Fibroblast of lung (primary cell): ENCODE data around the gene GGCT.

Experiments
- CTCF ChIP-seq, 2 donors: IDR thresholded peaks in 1 of 2; conservative IDR thresholded peaks in 1 of 2; 1 replicate in 1 of 2; 2 replicates in 1 of 2; pipeline ENCODE4 v1.5.1; 2011 to 2012; ENCODE audit warnings: low read length in 2 of 2, control low read depth in 1 of 2, inconsistent platforms in 1 of 2, low read depth in 1 of 2, mild to moderate bottlenecking in 1 of 2
- EZH2 ChIP-seq: IDR thresholded peaks from 2 replicates; pipeline ENCODE4 v1.5.1; 2012; ENCODE audit warnings: low read length, control low read depth, mild to moderate bottlenecking; ENCODE audit errors: missing control alignments

GRCh38 chr7:30531286-30531685, 26.7 kb upstream of the GGCT start:
- TF ChIP-seq CTCF (conservative IDR thresholded peaks at IDR 0.05 in 1 of 2, IDR thresholded peaks at IDR 0.05 in 1 of 2; ENCODE audit: low read depth in 1 of 2, low read length in 2 of 2), result no peak
- TF ChIP-seq EZH2, result no peak
